Right lobe of liver (tissue), 6 donors: ENCODE measurements around the gene RTN4R. TPM values are rescaled to one million over a fixed set of nuclear protein-coding genes. Genes with fewer than 3 reads are reported as not detected.
"Not testable (repeated sequence)": the region's sequence is repeated elsewhere in the genome, so short reads cannot be mapped to it uniquely, and the experiment has no call there.

Source experiments
- ATAC-seq, 4 donors: fragments of 200-7000 bp; cut with Tn5 transposase; one replicate each; pipeline ENCODE4 v1.9.1; 2020; ENCODE audit warnings: mild to moderate bottlenecking in 4 of 4, moderate library complexity in 4 of 4
- DNase-seq, 3 donors: peaks; one replicate each; pipeline ENCODE4 v3.0.0-alpha.2; 2020
- H3K27ac ChIP-seq, 3 donors: fragments of 200-600 bp; one replicate each; pipeline ENCODE4 v1.8.0; 2022
- H3K27me3 ChIP-seq, 2 donors: fragments of 200-600 bp; one replicate each; pipeline ENCODE4 v1.8.0; 2022
- H3K36me3 ChIP-seq, 4 donors: fragments of 200-600 bp; sonication (generic) in 1 of 4; one replicate each; pipeline versions ENCODE4 v1.5.1 to v1.8.0; 2017 to 2022; ENCODE audit warnings: control low read depth in 1 of 4
- H3K4me1 ChIP-seq, 4 donors: fragments of 200-600 bp; sonication (generic) in 1 of 4; one replicate each; pipeline versions ENCODE4 v1.5.1 to v1.8.0; 2017 to 2022; ENCODE audit warnings: control low read depth in 1 of 4
- H3K4me3 ChIP-seq, 3 donors: fragments of 200-600 bp; one replicate each; pipeline ENCODE4 v1.8.0; 2022
- H3K9me3 ChIP-seq, 4 donors: fragments of 200-600 bp; sonication (generic) in 1 of 4; one replicate each; pipeline versions ENCODE4 v1.5.1 to v1.8.0; 2017 to 2022; ENCODE audit warnings: control low read depth in 1 of 4
- CTCF ChIP-seq, 4 donors: fragments of 200-600 bp in 3 of 4; fragments of 450-650 bp in 1 of 4; IDR thresholded peaks; one replicate each; pipeline versions ENCODE4 v1.5.1 to v1.8.0; 2016 to 2022; ENCODE audit warnings: antibody characterized with exemption in 4 of 4, mild to moderate bottlenecking in 2 of 4
- POLR2A ChIP-seq: fragments of 450-650 bp; IDR thresholded peaks from one replicate; pipeline ENCODE4 v1.6.1; 2017; ENCODE audit warnings: antibody characterized with exemption, mild to moderate bottlenecking
- WGBS: methylation state at CpG from one replicate; pipeline ENCODE4 v1.1.6; 2018; ENCODE audit warnings: low coverage, low lambda C conversion rate; ENCODE audit not compliant: insufficient coverage; ENCODE audit errors: missing lambda C conversion rate; 5-methylcytosine and 5-hydroxymethylcytosine counted together
- intact Hi-C, 2 donors: fragments of 100-400 bp; cut with DNase I; formaldehyde crosslinking; loops; one replicate each; pipeline versions ENCODE4 v1.11.2 to v1.14.1; 2022
- total RNA-seq, 6 experiments: library from RNA; depleted of rRNA in 2 of 6; stranded (reverse); fragments of >200 nt in 2 of 6; fragmentation: NEBNext Ultra II Directional in 3 of 6; extraction: Animal tissue kit (Norgen Biotek cat#: 25700) in 3 of 6; gene quantifications; one replicate each; pipeline versions ENCODE4 v1.1.0 to v1.2.4, GENCODE V29; 2016 to 2023
- donor health status: DM: no; HTN: yes; CAD: no.
- donor health status: DM: no; HTN: no; CAD: no.
- donor health status: DM: no; HTN: no; CAD: no.
- donor health status: DM: no; HTN: yes; CAD: no.
- donor health status: DM: no; HTN: yes; CAD: no.

The RTN4R gene
- total RNA-seq, 6 experiments from 2014 or later: 3.0 to 12.4 (median 8.5) TPM

- ATAC-seq: peak; percentile 63 to 76 (median 70)
- peak; percentile 65 to 86 (median 77) for TF ChIP-seq CTCF (IDR thresholded peaks at IDR 0.05)
- 0% methylated on average over 1 of the region's 12 CpGs for WGBS
- DNase-seq: peak; percentile 79 to 85 (median 79)
- H3K4me1 ChIP-seq: peaks cover 0 to 19% (median 7%) of the 10 kb centered on the region in 4 donors
- intact Hi-C loops, H3K27me3 ChIP-seq, H3K27ac ChIP-seq, H3K4me3 ChIP-seq, H3K36me3 ChIP-seq, H3K9me3 ChIP-seq: not testable (repeated sequence)
Measured at GRCh38 chr22:20285473-20286311, 17.6 kb upstream of the RTN4R start.

- no peak for TF ChIP-seq CTCF (IDR thresholded peaks at IDR 0.05)
- no peak for TF ChIP-seq POLR2A
- WGBS: 57% methylated on average over 4 of the region's 13 CpGs
- DNase-seq (no peak), ATAC-seq (no peak)
- H3K36me3 ChIP-seq: no peaks in the 10 kb centered on the region
- H3K27me3 ChIP-seq: no peaks in the 10 kb centered on the region
- no peak overlapping the region for H3K4me3 ChIP-seq
- H3K27ac ChIP-seq: no peak overlapping the region
- H3K4me1 ChIP-seq: peaks cover 0 to 10% (median 2%) of the 10 kb centered on the region in 4 donors
- intact Hi-C loops: loop anchor here (5.0 kb wide), 1 partner anchor 127 kb away; no protein-coding TSS in a partner anchor
- H3K9me3 ChIP-seq: no peaks in the 10 kb centered on the region
Measured at GRCh38 chr22:20284471-20285086, 16.5 kb upstream of the RTN4R start.

GRCh38 chr22:20283674-20284066 lies 15.6 kb upstream of the RTN4R start:
- H3K36me3 ChIP-seq: no peaks in the 10 kb centered on the region
- ATAC-seq: no peak
- no peaks in the 10 kb centered on the region for H3K9me3 ChIP-seq
- no peaks in the 10 kb centered on the region for H3K27me3 ChIP-seq
- intact Hi-C loops: loop anchor here (5.0 kb wide), 1 partner anchor 126 kb away; no protein-coding TSS in a partner anchor
- no peak for DNase-seq
- no peak for TF ChIP-seq CTCF (IDR thresholded peaks at IDR 0.05)
- no peak overlapping the region for H3K27ac ChIP-seq
- 83% methylated on average over 5 of the region's 5 CpGs for WGBS
- peaks cover 0 to 4% (median 0%) of the 10 kb centered on the region in 4 donors for H3K4me1 ChIP-seq
- no peak overlapping the region for H3K4me3 ChIP-seq

GRCh38 chr22:20282901-20283673 lies 15.0 kb upstream of the RTN4R start:
- H3K9me3 ChIP-seq: no peaks in the 10 kb centered on the region
- intact Hi-C loops: loop anchor here (5.0 kb wide), 1 partner anchor 126 kb away; no protein-coding TSS in a partner anchor
- H3K36me3 ChIP-seq: no peaks in the 10 kb centered on the region
- DNase-seq: no peak
- H3K4me1 ChIP-seq: no peaks in the 10 kb centered on the region
- H3K4me3 ChIP-seq: no peak overlapping the region
- no peak for ATAC-seq
- H3K27ac ChIP-seq: no peak overlapping the region
- 90% methylated on average over 2 of the region's 15 CpGs for whole genome bisulfite sequencing
- no peaks in the 10 kb centered on the region for H3K27me3 ChIP-seq
- no peak for TF ChIP-seq CTCF (IDR thresholded peaks at IDR 0.05)
- TF ChIP-seq POLR2A: no peak
